Measurements from ENCODE around the gene ASB7.
A peak's percentile ranks its signal among the peaks of the same experiment; 100 is the strongest.
"Not testable (repeated sequence)": the region's sequence is repeated elsewhere in the genome, so short reads cannot be mapped to it uniquely, and the experiment has no call there.

ASB7 gene, protein sequence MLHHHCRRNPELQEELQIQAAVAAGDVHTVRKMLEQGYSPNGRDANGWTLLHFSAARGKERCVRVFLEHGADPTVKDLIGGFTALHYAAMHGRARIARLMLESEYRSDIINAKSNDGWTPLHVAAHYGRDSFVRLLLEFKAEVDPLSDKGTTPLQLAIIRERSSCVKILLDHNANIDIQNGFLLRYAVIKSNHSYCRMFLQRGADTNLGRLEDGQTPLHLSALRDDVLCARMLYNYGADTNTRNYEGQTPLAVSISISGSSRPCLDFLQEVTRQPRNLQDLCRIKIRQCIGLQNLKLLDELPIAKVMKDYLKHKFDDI

DNA sequence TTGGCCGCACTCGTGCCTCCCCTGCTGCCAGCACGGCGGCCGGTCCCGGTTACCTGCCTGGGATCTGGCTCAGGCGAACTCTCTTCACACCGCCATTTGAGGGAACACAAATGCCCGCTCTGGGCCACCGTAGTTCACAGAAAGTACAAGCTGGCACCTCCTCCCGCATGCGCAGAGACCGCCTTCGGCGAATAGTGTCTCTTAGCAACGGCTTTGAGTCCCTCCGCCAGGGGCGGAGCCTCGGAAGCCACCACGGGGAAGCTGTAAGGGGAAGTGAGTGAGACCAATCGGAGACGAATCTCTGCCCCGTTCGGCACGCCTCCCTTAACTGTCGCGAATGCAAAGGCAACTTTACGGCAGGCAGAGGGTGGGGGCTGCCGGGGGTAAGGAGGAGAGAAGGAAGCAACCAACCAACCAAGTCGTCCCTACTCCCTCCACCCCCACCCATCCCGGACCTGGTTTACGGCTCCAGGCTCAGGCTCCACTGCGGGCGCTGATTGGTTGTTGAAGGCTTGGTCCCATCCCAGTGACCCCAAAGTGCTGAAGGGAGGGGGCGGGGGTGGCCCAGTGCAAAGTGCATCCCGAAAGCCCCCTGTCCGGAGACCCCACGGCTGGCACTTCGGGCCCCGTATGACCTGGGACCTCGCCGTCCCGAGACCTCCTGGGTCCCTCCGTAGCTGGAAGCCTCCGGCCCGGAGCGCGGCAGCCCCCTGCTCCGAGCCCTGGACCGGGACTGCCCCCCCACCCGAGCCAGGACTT, at the start of gene ASB7, which contains the start of gene LINS1:
Gene ASB7 (plus strand): TSS at position 526 of the 759 bp plus-strand sequence. CDS start 9,628 bp downstream, outside the sequence.
Gene LINS1 (minus strand): TSS at position 121 of the 759 bp plus-strand sequence. CDS start 21,342 bp downstream, outside the sequence.
- peak; percentile 100 for DNase-seq

DNA sequence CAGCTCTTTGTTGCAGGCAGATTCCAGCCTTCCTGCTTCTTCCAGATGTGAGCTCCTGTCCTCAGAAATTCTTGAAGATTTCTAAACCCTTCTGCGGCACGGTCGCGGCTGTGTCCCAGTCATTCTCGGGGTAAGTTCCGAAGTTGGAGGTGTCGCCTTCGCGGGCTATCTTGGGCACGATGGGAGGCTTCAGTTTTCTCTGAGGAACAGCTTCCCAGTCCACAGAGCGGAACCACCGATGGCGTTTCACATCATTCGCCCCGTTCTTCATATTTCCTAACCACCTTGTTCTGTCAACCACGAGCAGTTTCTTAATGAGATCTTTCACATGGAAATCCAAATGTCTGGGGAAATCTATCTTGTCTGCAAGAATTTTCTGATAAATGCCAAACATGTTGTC, 48.9 kb upstream of the ASB7 start:
- DNase-seq: no peak

DNA sequence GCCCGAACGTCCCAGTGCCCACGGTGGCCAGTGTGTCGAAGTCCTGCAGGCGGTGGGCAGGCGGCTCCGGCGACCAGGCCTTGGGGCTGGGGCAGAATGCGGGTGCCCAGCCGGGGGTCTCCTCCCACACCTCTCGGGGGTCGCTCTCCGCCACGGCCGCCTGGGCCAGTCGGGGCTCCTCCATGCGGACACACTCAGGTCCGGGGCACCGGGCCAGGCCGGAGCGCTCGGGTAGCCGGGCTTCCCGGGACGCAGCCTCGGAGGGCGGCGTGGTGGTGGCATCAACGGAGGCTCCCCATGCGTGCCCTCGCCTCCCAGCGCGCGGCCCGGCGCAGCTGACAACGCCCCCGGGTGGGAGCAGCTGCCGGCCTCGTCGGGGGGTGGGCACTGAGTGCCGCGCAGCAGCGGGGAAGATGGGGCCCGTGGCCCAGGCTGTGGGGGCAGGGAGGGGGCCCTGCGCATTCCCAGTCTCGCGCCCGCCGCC, 43.6 kb upstream of the ASB7 start:
- DNase-seq: no peak

DNA sequence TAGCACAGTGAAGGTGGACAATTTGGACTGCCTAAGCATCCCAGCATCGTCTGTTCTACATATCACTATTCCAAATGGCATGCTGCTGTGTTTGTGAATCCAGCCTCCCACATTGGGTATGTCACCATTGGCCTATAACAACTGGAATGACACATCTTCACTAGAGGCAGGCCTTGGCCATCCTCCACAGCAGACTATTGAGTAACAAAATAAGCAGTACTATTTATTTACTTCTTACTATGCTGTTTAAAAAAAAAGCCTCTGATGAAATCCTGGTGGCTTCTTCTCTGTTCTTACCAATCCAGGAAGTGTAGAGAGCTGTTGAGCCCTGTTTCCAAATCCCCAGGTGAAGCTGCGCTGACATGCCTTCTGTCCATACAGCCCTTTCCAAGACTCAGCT, 43.1 kb upstream of the ASB7 start:
- DNase-seq: no peak

GRCh38 chr15:100560323-100560722, 42.1 kb upstream of the ASB7 start:
- DNase-seq: no peak

DNA sequence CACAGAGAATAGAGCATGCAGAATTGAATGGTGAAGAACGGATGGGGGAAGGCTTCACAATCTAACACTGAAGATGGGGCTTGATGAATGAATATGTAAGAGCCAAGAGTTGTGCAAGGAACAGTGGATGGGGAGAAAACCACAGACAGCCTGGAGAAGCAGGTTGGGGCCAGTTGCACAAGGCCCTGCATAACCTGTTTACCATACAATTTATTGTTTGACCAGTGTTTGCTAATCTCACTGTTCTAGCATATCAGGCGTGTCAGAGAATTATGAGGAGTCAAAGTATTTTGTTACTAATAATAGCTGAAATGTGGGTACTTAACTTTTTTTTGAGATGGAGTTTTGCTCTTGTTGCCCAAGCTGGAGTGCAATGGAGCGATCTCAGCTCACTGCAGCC, 36.8 kb upstream of the ASB7 start:
- DNase-seq: no peak

- no peak for DNase-seq
Observed at GRCh38 chr15:100566850-100567628, 35.4 kb upstream of the ASB7 start.

- DNase-seq: no peak
Observed at GRCh38 chr15:100569391-100569790, 33.0 kb upstream of the ASB7 start.

- DNase-seq: no peak
Observed at GRCh38 chr15:100570275-100570674, 32.1 kb upstream of the ASB7 start.

- no peak for DNase-seq
Observed at GRCh38 chr15:100570735-100571313, 31.6 kb upstream of the ASB7 start.

- DNase-seq: no peak
Observed at GRCh38 chr15:100571592-100572167, 30.7 kb upstream of the ASB7 start.

DNA sequence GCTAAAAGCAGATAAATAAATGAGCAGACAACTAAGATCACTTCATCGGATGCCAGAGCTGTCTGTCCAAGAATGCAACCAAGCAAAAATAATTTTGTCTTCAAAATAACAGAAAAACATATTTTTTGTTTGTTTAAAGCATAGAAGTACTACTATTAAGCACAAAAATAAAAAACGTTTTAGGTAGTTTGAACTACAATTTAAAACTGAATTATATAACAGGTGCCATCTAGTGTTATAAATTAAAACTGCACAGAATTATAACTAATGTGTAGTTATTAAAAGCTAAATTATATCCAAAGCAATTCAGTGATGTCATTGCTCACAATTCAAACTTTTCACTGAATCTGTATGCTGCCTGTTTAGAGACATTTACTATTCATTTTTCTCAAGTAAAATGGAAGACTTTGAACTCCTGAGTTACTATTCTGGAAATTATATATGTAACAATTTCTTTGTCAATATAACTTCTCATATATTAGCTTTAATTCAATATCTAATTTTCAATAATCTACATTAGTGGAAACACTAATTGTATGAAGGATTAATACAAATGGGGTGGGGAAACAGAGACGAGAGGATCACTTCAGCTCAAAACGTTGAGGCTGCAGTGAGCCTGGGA, 29.9 kb upstream of the ASB7 start:
- no peak for DNase-seq

GRCh38 chr15:100573526-100573925, 28.9 kb upstream of the ASB7 start:
- no peak for DNase-seq

DNA sequence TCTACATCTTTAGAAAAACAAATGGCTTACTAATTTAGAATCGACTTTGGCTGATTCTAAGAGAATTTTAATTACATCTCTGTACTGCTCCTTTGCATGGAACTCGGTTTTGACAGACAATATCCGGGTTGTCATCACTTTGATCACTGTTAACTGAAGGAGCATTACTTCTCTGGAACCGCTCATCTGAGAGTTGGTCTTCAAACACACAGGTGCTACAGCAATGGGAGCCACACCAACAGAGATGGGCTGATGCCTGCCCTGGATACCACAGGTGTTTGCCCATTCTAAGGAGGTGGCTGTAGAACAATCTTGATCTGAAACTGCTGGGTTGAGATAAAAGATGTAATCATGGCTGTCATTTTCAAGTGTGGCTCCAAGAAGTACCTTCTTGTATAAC, 22.0 kb upstream of the ASB7 start:
- no peak for DNase-seq

GRCh38 chr15:100588638-100589242, 13.6 kb upstream of the ASB7 start:
- no peak for DNase-seq

- not testable (repeated sequence) for DNase-seq
Observed at GRCh38 chr15:100591163-100591562, 11.2 kb upstream of the ASB7 start.

DNA sequence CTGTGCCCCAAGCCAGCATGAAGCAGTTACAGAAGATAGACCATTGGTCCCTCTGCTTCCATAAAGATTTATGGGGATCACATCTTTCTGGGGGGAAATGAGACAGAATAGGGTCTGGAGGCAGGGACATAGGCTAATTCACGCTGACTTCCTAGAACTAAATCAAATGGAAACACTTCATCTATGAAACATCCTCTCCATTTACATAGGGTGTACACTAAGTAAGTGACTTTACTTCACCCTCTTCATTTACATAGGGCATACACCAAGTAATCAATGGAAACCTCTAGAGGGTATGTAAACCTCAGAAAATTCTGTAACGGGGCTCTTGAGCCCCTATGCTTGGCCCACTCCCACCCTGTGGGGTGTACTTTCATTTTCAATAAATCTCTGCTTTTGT, 10.6 kb upstream of the ASB7 start:
- no peak for DNase-seq

GRCh38 chr15:100592898-100593297, 9.5 kb upstream of the ASB7 start:
- DNase-seq: no peak

- DNase-seq: no peak
Observed at GRCh38 chr15:100593431-100593830, 9.0 kb upstream of the ASB7 start.

DNA sequence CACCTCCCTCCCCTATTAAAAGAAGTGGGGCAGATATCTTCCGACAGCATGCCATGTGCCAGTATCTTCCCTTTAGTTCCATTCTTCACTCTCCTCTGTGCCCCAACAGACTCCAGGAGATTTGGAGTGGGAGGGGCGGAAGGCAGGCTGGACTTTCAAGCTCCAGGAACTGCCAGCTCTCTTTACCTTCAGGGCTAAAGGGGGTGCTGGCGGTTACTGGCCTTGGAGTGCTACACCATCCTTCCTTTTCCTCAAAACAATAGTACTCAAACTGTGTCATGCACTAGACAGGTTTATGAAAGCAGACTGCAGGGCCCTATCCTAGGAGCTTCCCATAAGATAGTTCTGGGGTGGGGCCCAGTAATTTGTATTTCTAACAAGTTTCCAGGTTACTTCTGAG, 6.4 kb upstream of the ASB7 start:
- DNase-seq: no peak

GRCh38 chr15:100596792-100597191, 5.6 kb upstream of the ASB7 start:
- DNase-seq: peak; percentile 24

DNA sequence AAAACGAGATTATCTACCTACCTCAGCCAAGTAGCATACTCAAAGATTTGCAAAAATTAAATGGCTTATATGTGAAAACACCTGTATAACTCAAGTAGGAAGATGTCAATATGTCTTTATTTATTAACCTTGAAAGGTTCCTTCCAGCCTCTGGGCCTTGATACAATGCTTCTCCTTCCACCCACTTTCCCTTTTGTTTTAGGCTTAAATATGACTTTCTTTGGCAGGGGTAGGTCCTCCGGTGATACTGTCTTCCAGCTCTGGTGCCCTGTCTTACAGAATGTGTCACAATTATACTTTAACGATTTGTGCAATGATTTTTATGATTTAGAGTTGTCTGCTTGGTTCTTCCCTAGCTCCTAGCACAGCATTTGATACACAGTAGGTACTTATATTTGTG, 4.5 kb upstream of the ASB7 start:
- DNase-seq: no peak
